ENCODE data around the gene TNFAIP2.

The TNFAIP2 gene

GRCh38 chr14:103101963-103102688 is 21.1 kb upstream of the TNFAIP2 start:
- no peak for TF ChIP-seq CTCF (IDR thresholded peaks at IDR 0.05)

DNA sequence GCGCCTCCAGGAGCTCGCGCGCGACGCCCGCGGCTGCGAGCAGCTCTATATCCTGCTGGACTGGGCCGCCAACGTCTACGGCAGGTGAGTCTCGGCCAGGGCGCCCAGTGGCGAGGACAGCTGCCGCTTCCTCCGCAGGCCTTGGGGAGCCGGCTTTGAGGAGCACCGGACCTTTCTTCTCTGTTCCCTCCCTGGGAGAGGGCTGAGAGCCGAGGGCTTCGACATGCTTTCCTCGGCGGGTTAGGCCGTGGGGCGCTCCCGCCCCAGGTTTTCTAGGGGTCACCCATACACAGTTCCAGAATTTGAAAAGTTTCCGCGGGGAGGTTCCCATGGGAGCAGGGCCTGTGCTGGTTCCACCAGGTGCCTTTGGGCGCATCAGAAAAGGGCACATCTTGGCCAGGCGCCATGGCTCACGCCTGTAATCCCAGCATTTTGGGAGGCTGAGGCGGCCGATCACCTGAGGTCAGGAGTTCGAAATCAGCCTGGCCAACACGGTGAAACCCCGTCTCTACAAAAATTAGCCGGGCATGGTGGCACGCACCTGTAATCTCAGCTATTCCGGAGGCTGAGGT is 20.5 kb upstream of the TNFAIP2 start:
- TF ChIP-seq CTCF (IDR thresholded peaks at IDR 0.05), result no peak

DNA sequence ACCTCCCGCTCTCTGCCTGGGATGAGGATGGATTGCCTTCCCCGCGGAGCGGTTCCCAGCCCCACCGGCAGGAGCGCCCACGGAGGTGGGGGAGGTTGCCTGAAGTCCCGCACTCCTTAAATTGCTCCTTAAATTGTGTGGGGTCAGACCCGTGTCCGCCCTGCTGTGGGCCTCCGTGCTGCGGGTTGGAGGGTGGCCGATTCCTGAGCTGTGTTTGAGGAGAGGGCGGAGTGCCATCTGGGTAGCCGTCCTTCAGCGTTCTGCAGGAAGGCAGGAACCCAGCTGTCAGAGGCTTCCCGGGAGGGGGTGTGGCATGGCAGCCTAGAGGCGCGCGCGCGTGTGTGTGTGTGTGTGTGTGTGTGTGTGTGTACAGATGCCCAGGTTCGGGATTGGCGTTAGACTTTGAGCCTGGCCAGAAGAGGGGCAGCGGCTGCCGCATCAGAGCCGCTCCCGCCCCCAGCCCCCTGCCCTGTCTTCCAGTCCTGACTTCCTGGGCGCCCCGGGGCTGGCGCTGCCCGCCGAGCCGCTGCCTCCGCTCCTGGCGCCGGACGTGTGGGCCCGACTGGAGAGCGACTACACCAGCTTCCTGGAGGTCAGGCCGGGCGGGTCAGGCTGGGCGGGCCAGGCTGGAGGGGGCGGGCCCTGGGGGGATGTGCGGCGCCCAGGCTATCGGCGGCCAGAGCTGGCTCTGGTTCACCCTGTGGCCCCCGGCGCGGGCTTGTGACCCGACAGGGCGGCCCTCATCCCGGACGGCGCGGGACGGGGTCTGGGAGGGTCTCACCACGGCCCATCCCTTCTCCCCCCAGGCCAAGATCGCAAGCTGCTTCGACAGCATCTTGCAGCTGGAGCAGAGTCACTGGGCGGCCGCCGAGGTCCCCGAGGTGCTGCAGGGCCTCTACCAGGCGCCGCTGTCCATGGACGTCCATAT is 19.5 kb upstream of the TNFAIP2 start:
- TF ChIP-seq CTCF (IDR thresholded peaks at IDR 0.05), result no peak; the same call in 1 of the 2 replicates

DNA sequence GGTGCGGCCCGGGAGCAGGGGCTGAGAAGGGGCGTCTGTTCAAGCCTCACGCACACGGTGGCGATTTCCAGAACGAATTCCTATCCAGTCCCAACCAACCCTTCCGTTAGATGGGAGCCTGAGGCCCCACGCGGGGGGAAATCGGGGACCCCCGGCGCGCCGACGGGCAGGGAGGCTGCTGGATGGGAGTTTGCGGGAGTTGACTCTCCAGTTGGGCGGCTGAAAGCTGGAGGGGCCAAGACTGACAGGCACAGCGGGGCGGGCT is 18.9 kb upstream of the TNFAIP2 start:
- TF ChIP-seq CTCF (IDR thresholded peaks at IDR 0.05), result no peak

GRCh38 chr14:103104654-103105452 is 18.4 kb upstream of the TNFAIP2 start:
- TF ChIP-seq CTCF (IDR thresholded peaks at IDR 0.05), result peak; percentile 99

- peak; percentile 42; the same call in 1 of the 2 replicates for TF ChIP-seq CTCF (IDR thresholded peaks at IDR 0.05)
Observed at GRCh38 chr14:103105580-103106150, 17.6 kb upstream of the TNFAIP2 start.

DNA sequence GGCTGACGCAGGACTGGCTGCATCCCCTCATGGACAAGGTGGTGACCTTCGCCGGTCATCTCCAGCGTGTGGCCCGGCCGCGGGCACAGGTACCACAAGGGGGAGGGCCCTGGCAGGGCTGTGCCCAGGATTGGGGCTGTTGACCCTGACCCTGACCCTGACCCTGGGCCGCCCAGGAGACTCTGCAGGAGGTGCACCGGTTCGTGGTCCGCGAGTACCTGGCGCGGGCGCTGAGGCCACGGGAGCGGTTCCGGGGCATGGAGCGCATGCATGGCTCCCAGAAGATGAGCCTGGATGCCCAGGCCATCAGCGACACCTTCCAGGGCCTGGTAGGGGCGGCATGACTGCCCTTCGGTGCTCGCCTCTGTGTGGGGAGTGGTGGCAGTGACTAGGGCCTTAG is 15.8 kb upstream of the TNFAIP2 start:
- TF ChIP-seq CTCF (IDR thresholded peaks at IDR 0.05), result no peak
